Stomach (tissue), 9 donors: ENCODE data around the gene DENND2A. TPM values are rescaled to one million over a fixed set of nuclear protein-coding genes. Genes with fewer than 3 reads are reported as not detected.
A peak's percentile ranks its signal among the peaks of the same experiment; 100 is the strongest.

ENCODE experiments used
- DNase-seq, 2 donors: peaks; one replicate each; pipeline versions ENCODE4 v3.0.0 to v3.0.0-alpha.2; 2013 to 2019
- H3K27ac ChIP-seq, 5 donors: fragments of 200-600 bp in 4 of 5; sonication (generic) in 4 of 5; one replicate each; pipeline ENCODE4 v1.5.1; 2013 to 2019; ENCODE audit warnings: mild to moderate bottlenecking in 1 of 5, moderate library complexity in 1 of 5
- H3K27me3 ChIP-seq, 3 donors: fragments of 200-600 bp; sonication (generic); one replicate each; pipeline ENCODE4 v1.5.1; 2017 to 2019; ENCODE audit warnings: mixed run types in 1 of 3
- H3K36me3 ChIP-seq, 4 donors: fragments of 200-600 bp; sonication (generic); 1 replicate in 3 of 4; 2 replicates in 1 of 4; pipeline ENCODE4 v1.5.1; 2016 to 2019
- H3K4me1 ChIP-seq, 4 donors: fragments of 200-600 bp; sonication (generic); one replicate each; pipeline ENCODE4 v1.5.1; 2016 to 2019
- H3K4me3 ChIP-seq, 4 donors: fragments of 200-600 bp; sonication (generic) in 3 of 4; one replicate each; pipeline ENCODE4 v1.5.1; 2016 to 2019; ENCODE audit warnings: mild to moderate bottlenecking in 1 of 4
- H3K9me3 ChIP-seq, 4 donors: fragments of 200-600 bp; sonication (generic); one replicate each; pipeline ENCODE4 v1.5.1; 2016 to 2019
- EP300 ChIP-seq: sonication (generic); formaldehyde crosslinking; IDR thresholded peaks from one replicate; pipeline ENCODE4 v1.6.1; 2017; ENCODE audit warnings: antibody characterized with exemption
- POLR2A ChIP-seq, 4 donors: fragments of 450-650 bp; IDR thresholded peaks; one replicate each; pipeline ENCODE4 v1.6.1; 2016; ENCODE audit warnings: antibody characterized with exemption in 4 of 4, control low read depth in 2 of 4, mild to moderate bottlenecking in 1 of 4, moderate library complexity in 1 of 4
- POLR2AphosphoS5 ChIP-seq, 3 donors: sonication (generic); formaldehyde crosslinking; IDR thresholded peaks; one replicate each; pipeline ENCODE4 v1.6.1; 2016; ENCODE audit warnings: antibody characterized with exemption in 3 of 3
- WGBS, 5 donors: extraction: QIAGEN DNeasy Blood & Tissue Kit in 3 of 5; methylation state at CpG; one replicate each; pipeline versions ENCODE4 v1.1.5 to v1.1.7; 2013 to 2018; 5-methylcytosine and 5-hydroxymethylcytosine counted together
- intact Hi-C: fragments of 100-400 bp; cut with DNase I; formaldehyde crosslinking; loops from one replicate; pipeline ENCODE4 v1.15.1; 2023; ENCODE audit warnings: low total_unique reads
- polyA plus RNA-seq, 3 donors: library from polyadenylated mRNA; stranded (reverse); fragments of 200-250 nt; gene quantifications; one replicate each; pipeline ENCODE4 v1.2.3, GENCODE V29; 2013
- total RNA-seq, 5 donors: library from RNA; depleted of rRNA; stranded (reverse); fragments of >200 nt; gene quantifications; one replicate each; pipeline versions ENCODE4 v1.1.0 to v1.2.3, GENCODE V29; 2014 to 2016
- TF ChIP-seq, protein P1 (sequence below), 7 experiments: fragments of 450-650 bp in 4 of 7; fragments of 200-600 bp in 3 of 7; sonication (generic) in 3 of 7; IDR thresholded peaks; one replicate each; pipeline ENCODE4 v1.5.1; 2016 to 2019; ENCODE audit warnings: antibody characterized with exemption in 7 of 7, control low read depth in 2 of 7, mild to moderate bottlenecking in 1 of 7
- donor health status: healthy with polysubstance abuse.
- donor health status: Bipolar disorder and iron deficiency.
- donor health status: healthy.

DENND2A gene
- total and polyA plus RNA-seq, 8 donors = 1.8 to 17.8 (median 6.5) TPM

DNA sequence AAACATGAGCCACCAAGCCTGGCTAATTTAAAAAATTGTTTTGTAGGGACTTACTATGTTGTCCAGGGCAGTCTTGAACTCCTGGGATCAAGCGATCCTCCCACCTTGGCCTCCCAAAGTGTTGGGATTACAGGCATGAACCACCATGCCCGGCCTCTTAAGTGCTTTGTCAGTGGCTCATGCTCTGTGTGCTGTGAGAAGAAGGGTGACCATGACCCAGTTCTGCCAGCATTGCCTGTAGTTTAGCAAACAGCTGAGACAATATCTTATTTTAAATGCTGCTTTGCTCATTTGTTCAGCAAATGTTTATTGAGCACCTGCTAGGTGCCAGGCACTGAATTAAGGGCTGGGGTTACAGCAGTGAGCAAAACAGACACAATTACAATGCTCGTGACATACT is 41.2 kb upstream of the DENND2A start:
- TF ChIP-seq POLR2A (IDR thresholded peaks at IDR 0.05) (no peak), POLR2AphosphoS5 (IDR thresholded peaks at IDR 0.05) (no peak), EP300 (no peak)
- TF ChIP-seq, protein P1, sequence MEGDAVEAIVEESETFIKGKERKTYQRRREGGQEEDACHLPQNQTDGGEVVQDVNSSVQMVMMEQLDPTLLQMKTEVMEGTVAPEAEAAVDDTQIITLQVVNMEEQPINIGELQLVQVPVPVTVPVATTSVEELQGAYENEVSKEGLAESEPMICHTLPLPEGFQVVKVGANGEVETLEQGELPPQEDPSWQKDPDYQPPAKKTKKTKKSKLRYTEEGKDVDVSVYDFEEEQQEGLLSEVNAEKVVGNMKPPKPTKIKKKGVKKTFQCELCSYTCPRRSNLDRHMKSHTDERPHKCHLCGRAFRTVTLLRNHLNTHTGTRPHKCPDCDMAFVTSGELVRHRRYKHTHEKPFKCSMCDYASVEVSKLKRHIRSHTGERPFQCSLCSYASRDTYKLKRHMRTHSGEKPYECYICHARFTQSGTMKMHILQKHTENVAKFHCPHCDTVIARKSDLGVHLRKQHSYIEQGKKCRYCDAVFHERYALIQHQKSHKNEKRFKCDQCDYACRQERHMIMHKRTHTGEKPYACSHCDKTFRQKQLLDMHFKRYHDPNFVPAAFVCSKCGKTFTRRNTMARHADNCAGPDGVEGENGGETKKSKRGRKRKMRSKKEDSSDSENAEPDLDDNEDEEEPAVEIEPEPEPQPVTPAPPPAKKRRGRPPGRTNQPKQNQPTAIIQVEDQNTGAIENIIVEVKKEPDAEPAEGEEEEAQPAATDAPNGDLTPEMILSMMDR (IDR thresholded peaks at IDR 0.05) = no peak
- Histone ChIP-seq H3K27me3 (no peaks in the 10 kb centered on the region), H3K4me1 (no peaks in the 10 kb centered on the region), H3K36me3 (peaks cover 26 to 99% (median 85%) of the 10 kb centered on the region in 4 donors), H3K27ac (no peak overlapping the region), H3K9me3 (no peaks in the 10 kb centered on the region), H3K4me3 (no peak overlapping the region)
- intact Hi-C loops = no loop called here
- peak in 1 of 2 donors; percentile 7 for DNase-seq
- 86 to 98% (median 95%) methylated on average over 3 of the region's 3 CpGs for WGBS, 5 donors

GRCh38 chr7:140680886-140681285 is 40.3 kb upstream of the DENND2A start:
- no peak for TF ChIP-seq POLR2A (IDR thresholded peaks at IDR 0.05)
- no peak for TF ChIP-seq POLR2AphosphoS5 (IDR thresholded peaks at IDR 0.05)
- TF ChIP-seq, protein P1 (IDR thresholded peaks at IDR 0.05) = no peak
- no peak for TF ChIP-seq EP300
- WGBS, 5 donors = 90 to 96% (median 95%) methylated on average over 7 of the region's 7 CpGs
- Histone ChIP-seq H3K27me3 (no peaks in the 10 kb centered on the region), H3K4me1 (peaks cover 0 to 4% (median 0%) of the 10 kb centered on the region in 4 donors), H3K36me3 (peaks cover 24 to 90% (median 76%) of the 10 kb centered on the region in 4 donors), H3K9me3 (no peaks in the 10 kb centered on the region), H3K27ac (no peak overlapping the region), H3K4me3 (no peak overlapping the region)
- peak in 1 of 2 donors; percentile 5 for DNase-seq
- intact Hi-C loops = no loop called here

DNA sequence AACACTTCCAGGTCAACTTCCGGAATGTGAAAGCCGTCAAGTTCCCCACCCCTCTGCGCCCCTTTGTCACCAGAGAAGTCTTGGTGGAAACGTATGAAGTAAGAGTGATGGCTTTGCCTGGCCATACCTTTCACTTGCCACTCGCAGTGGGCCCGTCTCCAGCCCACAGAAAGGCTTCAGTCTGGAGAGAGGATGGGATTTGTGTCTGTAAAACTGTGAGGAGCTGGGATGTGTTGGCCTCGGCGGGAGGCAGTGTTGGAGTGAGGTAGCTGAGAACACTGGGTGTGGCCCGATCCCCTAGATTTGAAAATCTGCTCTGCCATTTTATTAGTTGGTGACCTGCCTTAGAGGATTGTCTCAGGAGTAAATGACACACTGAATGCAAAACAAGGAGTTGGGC is 38.6 kb upstream of the DENND2A start:
- TF ChIP-seq EP300 = no peak
- TF ChIP-seq POLR2AphosphoS5 (IDR thresholded peaks at IDR 0.05) = no peak
- TF ChIP-seq, protein P1 (IDR thresholded peaks at IDR 0.05) = no peak
- no peak for TF ChIP-seq POLR2A (IDR thresholded peaks at IDR 0.05)
- intact Hi-C loops = no loop called here
- Histone ChIP-seq H3K4me1 (peaks cover 9 to 21% (median 14%) of the 10 kb centered on the region in 4 donors), H3K27me3 (no peaks in the 10 kb centered on the region), H3K4me3 (no peak overlapping the region), H3K36me3 (peaks cover 20 to 73% (median 60%) of the 10 kb centered on the region in 4 donors), H3K27ac (no peak overlapping the region), H3K9me3 (no peaks in the 10 kb centered on the region)
- 93 to 96% (median 95%) methylated on average over 9 of the region's 9 CpGs for WGBS, 5 donors
- peak in 1 of 2 donors; percentile 8 for DNase-seq

DNA sequence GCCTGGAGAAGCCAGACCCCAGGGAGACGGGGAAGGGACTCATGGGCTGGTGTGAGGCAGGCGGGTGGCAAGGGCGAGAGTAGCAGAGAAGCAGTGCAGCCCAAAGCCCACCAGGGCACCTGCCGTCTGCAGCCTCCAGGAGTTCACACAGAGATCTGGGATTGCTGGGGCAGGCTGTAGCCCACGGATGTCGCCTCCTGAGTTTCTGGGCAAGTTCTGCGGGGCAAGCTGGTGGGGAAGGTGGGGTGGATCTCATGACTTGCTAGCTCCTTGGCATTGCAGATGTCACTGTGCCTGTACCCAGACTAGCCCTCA is 38.2 kb upstream of the DENND2A start:
- H3K36me3 ChIP-seq = peaks cover 20 to 69% (median 55%) of the 10 kb centered on the region in 4 donors
- peaks cover 14 to 25% (median 19%) of the 10 kb centered on the region in 4 donors for H3K4me1 ChIP-seq
- intact Hi-C loops = no loop called here
- no peaks in the 10 kb centered on the region for H3K27me3 ChIP-seq
- H3K9me3 ChIP-seq = no peaks in the 10 kb centered on the region
- DNase-seq = peak in 1 of 2 donors; percentile 11
- H3K4me3 ChIP-seq = no peak overlapping the region
- WGBS, 5 donors = 95 to 99% (median 98%) methylated on average over 7 of the region's 7 CpGs
- no peak overlapping the region for H3K27ac ChIP-seq
- TF ChIP-seq, protein P1 (IDR thresholded peaks at IDR 0.05) = no peak
- TF ChIP-seq EP300 (no peak), POLR2A (IDR thresholded peaks at IDR 0.05) (no peak), POLR2AphosphoS5 (IDR thresholded peaks at IDR 0.05) (no peak)
